H7 (cell line): ENCODE results near the gene DUOXA1. TPM values are rescaled to one million over a fixed set of nuclear protein-coding genes. Genes with fewer than 3 reads are reported as not detected.

Source experiments
- DNase-seq: peaks from one replicate; pipeline ENCODE4 v3.0.0; 2012
- H3K27me3 ChIP-seq: 2 replicates; pipeline ENCODE4 v1.6.0; 2011; ENCODE audit warnings: mild to moderate bottlenecking, low read length; ENCODE audit not compliant: control insufficient read depth, insufficient read depth
- H3K36me3 ChIP-seq: replicated peaks from 2 replicates; pipeline ENCODE4 v1.5.1; 2011; ENCODE audit warnings: low read length; ENCODE audit not compliant: control insufficient read depth, insufficient read depth
- H3K4me3 ChIP-seq: 2 replicates; pipeline ENCODE4 v1.5.1; 2011; ENCODE audit warnings: low read depth, mild to moderate bottlenecking, control low read depth, low read length, moderate library complexity; ENCODE audit not compliant: insufficient read depth
- total RNA-seq: library from RNA; depleted of rRNA; stranded (reverse); fragments of >200 nt; shearing (Covaris generic); gene quantifications from 2 replicates; pipeline ENCODE4 v1.2.3, GENCODE V29; 2014

Gene DUOXA1
- total RNA-seq, 1 experiment from 2014 or later, result not detected

DNA sequence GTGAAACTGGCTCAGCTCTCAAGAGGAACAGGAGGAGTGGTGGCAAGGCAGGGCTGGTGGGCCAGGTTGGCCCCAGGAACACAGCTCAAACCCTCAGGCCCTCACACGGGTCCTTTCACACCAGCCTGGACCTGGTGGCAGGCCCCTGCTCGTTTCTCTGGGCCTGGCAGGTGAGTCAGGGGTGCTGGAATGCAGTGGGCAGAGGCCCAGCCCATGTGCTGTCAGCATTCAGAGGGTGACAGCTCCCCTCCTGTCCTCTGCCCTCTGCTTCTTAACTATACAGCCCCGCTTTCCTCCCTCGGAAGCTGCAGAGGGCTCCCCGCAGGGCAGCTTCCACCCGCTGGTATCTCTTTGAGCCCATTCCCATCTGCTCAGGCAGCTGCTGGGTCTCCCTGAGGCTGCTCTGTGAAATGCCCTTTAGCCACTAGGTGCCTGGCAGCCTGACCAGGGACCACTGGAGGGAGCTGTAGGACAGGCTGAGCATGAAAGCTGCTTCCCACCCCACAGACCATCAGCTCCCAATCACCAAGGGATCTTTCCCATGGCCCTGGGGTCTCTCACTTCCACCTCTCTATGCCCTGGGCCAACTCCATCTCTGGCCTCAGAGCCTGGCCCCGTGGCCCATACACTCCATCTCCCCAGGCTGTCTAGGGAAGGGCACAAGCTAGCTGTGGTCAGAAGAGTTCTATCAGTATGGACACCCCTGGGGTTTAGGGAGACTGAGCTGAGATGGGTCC, 33.3 kb upstream of the DUOXA1 start:
- H3K36me3 ChIP-seq, result no peaks in the 10 kb centered on the region
- no peak overlapping the region for H3K4me3 ChIP-seq
- peak; percentile 97 for DNase-seq
- H3K27me3 ChIP-seq, result no peaks in the 10 kb centered on the region

DNA sequence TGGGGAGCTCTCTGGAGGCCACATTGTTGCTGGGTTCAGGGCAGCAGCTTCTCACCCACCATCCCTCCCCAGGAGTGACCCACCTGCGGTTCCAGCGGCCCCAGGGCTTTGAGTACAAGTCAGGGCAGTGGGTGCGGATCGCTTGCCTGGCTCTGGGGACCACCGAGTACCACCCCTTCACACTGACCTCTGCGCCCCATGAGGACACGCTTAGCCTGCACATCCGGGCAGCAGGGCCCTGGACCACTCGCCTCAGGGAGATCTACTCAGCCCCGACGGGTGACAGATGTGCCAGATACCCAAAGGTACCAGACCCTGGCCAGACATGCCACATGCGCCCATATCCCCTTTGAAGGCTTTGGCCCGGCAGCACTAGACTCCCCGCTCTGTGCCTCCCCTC, 32.0 kb upstream of the DUOXA1 start:
- Histone ChIP-seq H3K4me3 (no peak overlapping the region), H3K27me3 (no peaks in the 10 kb centered on the region), H3K36me3 (no peaks in the 10 kb centered on the region)
- no peak for DNase-seq

DNA sequence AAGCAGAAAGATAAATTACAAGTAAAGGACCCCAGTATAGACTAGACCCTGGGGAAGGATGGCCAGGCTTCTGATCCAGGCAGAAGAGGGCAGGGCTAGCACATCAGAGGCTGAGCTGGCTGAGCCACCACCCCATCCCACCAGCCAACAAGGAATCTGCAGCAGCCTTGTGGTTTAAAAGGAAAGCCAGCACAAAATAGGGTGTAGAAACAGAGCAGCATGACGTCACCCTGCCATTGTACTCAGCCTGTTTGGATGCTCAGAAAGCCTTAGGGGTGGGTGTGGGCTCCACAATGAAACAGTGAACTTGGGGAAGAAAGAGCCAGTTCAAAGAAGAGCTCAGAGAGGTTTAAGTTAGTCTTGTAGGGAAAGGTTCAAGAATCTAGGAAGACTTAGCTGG, 28.3 kb upstream of the DUOXA1 start:
- H3K4me3 ChIP-seq, result no peak overlapping the region
- DNase-seq, result no peak
- no peaks in the 10 kb centered on the region for H3K36me3 ChIP-seq
- H3K27me3 ChIP-seq, result no peaks in the 10 kb centered on the region

DNA sequence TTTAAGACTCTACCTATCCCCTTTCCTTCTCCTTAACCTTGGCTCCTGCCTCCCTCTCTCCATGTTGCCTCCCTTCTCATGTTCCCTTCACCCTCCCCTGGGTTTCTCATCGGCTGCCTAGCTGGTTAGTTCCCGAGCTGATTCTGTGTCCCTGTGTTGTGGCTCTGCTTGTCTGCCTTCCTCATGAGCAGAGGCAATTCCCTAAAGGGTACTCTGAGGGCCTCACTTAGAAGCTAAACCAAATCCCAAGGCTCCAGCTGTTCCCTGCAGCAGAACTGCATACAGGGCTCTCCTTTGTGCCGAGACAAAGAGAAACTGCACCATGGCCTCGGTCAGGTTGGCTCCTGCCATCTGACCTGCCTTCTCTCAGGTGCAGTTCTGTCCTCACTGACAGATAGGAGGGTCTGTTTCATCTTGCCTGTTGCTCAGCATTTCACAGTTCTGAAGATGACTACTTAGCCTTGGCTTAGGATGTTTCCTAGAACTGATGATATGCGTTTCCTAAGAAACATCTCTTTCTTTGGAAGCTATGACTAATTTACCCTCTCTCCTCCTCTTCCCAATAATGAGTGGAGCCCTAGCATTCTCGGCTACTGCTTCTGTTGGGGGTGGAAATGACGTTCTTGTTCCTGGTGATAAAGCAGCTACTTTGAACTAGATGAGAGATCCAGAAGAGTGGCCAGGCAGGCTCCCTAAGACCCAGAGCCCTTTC, 27.2 kb upstream of the DUOXA1 start:
- H3K4me3 ChIP-seq, result no peak overlapping the region
- DNase-seq, result no peak
- H3K27me3 ChIP-seq, result no peaks in the 10 kb centered on the region
- no peaks in the 10 kb centered on the region for H3K36me3 ChIP-seq

DNA sequence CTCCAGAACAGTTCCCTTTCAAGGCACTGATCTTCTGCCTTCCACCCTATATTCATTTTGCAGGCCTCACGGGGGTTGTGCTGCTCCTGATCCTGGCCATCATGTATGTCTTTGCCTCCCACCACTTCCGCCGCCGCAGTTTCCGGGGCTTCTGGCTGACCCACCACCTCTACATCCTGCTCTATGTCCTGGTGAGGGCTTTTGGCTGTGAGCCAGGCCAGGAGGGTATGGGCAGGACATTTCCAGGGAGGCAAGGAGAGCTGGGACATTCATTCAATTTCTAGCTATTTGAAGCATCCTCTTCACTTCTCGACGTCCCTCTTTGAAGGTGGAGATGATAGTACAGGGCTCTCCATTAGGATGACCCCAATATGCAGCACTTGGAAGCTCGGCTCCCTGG, 26.1 kb upstream of the DUOXA1 start:
- no peaks in the 10 kb centered on the region; the same call in 1 of the 2 replicates for H3K27me3 ChIP-seq
- DNase-seq, result no peak

DNA sequence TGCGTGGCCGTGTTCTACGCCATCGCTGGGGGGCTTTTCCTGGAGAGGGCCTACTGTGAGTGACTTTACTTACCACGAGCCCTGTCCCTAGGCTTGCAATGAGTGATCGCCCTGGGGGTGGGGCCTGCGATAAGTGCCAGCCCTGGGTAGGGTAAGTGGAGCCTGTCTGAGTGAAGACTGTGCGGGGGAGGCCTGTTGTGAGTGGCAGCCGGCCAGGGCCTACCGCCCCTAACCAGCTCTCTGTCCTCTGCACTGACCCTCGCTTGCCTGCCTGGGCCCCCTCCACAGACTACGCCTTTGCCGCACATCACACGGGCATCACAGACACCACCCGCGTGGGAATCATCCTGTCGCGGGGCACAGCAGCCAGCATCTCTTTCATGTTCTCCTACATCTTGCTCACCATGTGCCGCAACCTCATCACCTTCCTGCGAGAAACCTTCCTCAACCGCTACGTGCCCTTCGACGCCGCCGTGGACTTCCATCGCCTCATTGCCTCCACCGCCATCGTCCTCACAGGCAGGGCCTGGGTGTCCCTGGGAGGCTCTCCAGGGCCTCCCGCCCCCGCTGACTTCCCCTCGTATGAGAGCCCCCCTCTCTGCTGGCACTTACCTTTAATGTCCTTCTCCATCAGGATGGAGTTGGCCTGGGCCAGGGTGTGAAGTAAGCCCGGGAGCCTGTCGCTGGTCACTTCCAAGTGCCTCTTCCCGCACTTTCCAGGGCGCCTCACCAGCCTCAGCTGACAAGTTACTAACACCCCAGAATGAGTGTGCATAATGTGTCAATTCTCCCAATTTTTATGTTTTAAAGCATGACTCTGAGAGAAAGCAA, 22.5 kb upstream of the DUOXA1 start:
- Histone ChIP-seq H3K27me3 (no peaks in the 10 kb centered on the region; the same call in 1 of the 2 replicates), H3K4me3 (no peak overlapping the region), H3K36me3 (no peaks in the 10 kb centered on the region)
- DNase-seq, result no peak

More for the DNA sequence above, 26.1 kb upstream of the DUOXA1 start:
- Histone ChIP-seq H3K36me3 (no peaks in the 10 kb centered on the region), H3K4me3 (no peak overlapping the region)

DNA sequence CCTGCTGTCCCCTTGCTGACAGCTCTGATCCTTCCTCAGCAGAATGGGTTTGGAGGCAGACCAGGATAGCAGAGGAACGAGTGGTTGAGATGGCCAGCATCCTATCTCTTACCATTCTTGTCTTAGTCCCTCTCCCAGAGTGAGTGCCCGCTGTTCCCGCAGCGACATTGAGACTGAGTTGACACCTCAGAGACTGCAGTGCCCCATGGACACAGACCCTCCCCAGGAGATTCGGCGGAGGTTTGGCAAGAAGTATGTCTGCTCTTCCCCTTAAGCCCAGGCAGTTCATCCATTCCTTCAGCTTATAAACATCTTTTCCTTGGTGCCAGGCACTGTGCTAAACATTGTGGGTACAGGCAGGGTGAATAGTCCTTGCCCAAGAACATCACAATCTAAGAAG, 21.3 kb upstream of the DUOXA1 start:
- H3K4me3 ChIP-seq, result no peak overlapping the region
- DNase-seq, result no peak
- H3K27me3 ChIP-seq, result no peaks in the 10 kb centered on the region; the same call in 1 of the 2 replicates

DNA sequence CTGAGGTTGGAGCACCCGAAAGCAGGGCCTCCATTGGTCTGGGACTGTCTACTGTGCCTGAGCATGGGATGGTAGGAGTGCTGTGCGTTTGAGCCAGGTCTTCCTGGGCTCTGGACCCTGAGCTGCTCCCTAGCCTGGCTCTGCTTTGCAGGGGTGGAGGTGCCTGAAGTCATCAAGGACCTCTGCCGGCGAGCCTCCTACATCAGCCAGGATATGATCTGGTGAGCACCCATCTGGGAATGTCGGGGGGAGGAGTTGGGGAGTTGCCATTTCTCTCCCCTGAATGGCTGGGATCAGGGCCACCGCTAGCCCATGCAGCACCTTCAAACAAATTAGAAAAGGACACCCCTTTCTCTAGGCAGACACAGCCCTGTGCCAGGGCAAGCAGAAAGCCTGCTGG, 20.8 kb upstream of the DUOXA1 start:
- DNase-seq, result no peak
- no peak overlapping the region for H3K4me3 ChIP-seq
- no peaks in the 10 kb centered on the region for H3K36me3 ChIP-seq
- H3K27me3 ChIP-seq, result no peaks in the 10 kb centered on the region; the same call in 1 of the 2 replicates

More for the DNA sequence above, 21.3 kb upstream of the DUOXA1 start:
- H3K36me3 ChIP-seq, result no peaks in the 10 kb centered on the region

DNA sequence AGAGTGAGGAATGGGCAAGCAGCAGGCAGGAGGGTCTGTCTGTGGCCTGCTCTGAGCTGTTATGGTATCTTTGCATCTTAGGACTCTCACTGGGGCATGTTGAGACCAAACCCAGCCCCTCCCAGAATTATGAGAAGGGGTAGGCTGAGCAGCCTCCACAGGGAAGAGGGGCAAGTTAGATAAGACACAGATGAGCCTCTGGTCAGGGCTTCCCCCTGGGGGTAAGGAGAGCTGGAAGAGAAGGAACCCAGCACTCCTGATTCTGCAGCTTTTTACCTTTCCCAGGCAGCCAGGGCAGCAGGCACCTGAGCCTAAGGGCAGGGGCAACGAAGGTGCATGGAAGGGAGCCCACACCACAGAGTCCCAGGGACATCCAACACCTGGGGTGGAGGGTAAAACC, 19.4 kb upstream of the DUOXA1 start:
- no peak for DNase-seq
- Histone ChIP-seq H3K36me3 (no peaks in the 10 kb centered on the region), H3K27me3 (no peaks in the 10 kb centered on the region; the same call in 1 of the 2 replicates), H3K4me3 (no peak overlapping the region)

DNA sequence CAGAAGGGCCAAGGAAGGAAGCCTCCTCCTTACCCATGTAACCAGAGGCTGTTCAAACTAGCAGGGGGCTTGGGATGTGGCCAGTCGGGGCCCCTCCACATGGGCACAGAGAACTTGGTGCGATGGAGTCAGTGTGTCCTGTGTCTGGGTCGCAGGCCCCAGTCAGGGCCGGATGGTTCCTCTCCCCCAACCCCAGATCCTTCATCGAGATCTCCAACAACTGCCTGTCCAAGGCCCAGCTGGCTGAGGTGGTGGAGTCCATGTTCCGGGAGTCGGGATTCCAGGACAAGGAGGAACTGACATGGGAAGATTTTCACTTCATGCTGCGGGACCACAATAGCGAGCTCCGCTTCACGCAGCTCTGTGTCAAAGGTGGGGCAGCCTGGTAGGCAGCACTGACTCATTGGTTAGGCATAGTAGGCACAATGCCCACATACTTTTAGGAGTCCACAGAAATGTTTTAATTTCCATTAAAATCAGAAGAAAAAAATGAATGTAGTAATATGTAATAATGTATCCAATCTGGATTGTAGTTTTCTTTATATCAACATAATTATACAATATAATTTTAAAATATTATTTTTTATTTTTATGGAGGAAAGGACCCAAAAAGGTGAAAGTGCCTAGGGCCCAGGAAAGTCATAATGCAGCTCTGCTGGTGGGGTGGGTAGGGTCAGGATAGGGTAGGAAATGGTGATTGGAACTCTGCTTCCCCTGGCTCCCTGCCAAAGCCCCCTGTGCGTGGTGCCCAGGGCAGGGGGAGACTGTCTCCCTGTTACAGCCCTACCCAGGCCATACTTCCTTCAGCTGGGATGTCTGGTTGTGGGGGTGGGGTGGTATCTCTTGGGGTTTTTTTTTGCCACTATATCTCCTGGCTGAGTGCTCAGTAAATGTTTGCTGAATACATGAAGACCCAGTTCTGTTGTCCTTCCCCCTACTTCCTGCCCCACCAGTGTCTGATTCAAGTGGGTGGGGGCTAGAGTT, 18.7 kb upstream of the DUOXA1 start:
- H3K36me3 ChIP-seq, result no peaks in the 10 kb centered on the region
- DNase-seq, result no peak
- no peak overlapping the region for H3K4me3 ChIP-seq
- no peaks in the 10 kb centered on the region; the same call in 1 of the 2 replicates for H3K27me3 ChIP-seq

DNA sequence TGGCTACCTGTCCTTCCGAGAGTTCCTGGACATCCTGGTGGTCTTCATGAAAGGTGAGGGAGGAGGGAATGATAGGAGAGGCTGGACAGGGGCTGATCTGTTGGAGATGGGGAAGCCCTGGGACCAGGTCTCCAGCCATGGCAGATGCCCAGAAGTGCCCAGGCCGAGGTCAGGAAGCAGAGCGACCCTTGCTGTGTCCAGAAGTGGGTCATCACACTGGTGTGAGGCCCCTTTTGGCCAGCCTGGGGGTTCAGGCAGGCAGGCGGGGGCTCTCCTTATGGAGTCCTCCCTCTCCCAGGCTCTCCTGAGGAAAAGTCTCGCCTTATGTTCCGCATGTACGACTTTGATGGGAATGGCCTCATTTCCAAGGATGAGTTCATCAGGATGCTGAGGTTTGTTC, 17.9 kb upstream of the DUOXA1 start:
- no peaks in the 10 kb centered on the region for H3K36me3 ChIP-seq
- DNase-seq, result no peak
- H3K27me3 ChIP-seq, result no peaks in the 10 kb centered on the region; the same call in 1 of the 2 replicates
- no peak overlapping the region for H3K4me3 ChIP-seq

DNA sequence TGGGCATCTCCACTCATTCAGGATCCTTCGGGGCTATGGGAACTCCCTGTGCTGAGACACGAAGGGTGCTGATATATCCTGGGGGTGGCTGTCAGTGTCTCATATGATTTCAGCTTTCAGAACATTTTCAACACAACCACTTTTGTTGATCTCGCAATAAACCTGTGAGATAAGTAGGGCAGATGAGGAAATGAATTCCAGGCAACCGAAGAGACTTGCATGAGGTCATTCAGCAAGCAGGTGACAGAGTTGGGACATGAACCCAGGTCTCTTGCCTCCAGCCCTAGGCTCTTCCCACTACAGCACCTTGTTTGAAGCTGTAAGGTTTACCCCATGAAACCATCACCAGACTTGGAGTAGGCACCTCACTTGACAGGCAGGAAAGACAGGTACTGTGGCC, 16.7 kb upstream of the DUOXA1 start:
- H3K4me3 ChIP-seq, result no peak overlapping the region
- H3K27me3 ChIP-seq, result no peaks in the 10 kb centered on the region; the same call in 1 of the 2 replicates
- H3K36me3 ChIP-seq, result no peaks in the 10 kb centered on the region
- DNase-seq, result no peak

DNA sequence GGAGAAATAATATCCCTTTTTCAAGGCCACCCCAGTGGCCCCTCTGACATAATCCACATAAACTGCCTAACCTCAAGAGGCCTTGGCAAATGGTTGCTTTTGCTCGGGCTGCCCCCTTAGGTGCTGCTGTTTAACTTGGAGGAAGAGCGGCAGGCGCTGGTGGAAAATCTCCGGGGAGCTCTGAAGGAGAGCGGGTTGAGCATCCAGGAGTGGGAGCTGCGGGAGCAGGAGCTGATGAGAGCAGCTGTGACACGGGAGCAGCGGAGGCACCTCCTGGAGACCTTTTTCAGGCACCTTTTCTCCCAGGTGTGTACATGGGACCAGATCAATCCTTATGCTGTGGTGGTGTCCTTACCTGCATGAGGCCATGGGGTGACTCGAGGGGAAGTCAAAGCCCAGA, 15.1 kb upstream of the DUOXA1 start:
- Histone ChIP-seq H3K4me3 (no peak overlapping the region), H3K27me3 (no peaks in the 10 kb centered on the region), H3K36me3 (no peaks in the 10 kb centered on the region)
- no peak for DNase-seq

DNA sequence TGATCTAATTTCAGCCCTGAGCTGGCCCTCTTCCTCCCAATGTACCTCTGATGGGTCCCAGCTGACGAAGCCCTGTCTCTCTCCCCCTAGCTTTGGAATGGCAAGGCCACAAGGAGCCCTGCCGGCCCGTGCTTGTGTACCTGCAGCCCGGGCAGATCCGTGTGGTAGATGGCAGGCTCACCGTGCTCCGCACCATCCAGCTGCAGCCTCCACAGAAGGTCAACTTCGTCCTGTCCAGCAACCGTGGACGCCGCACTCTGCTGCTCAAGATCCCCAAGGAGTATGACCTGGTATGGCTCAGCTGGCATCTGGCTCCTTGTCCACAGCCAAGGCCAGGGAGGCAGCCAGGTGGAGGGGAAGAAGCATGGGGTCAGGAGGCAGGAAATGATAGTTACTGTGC, 14.3 kb upstream of the DUOXA1 start:
- DNase-seq, result no peak
- H3K4me3 ChIP-seq, result no peak overlapping the region
- H3K27me3 ChIP-seq, result no peaks in the 10 kb centered on the region
- H3K36me3 ChIP-seq, result no peaks in the 10 kb centered on the region
